ENCODE data around the gene THUMPD2.

Gene THUMPD2

GRCh38 chr2:39778775-39779340, at the start of gene THUMPD2:
Gene THUMPD2, minus strand, starts transcription at chr2:39779258. Its CDS starts 19 bp downstream, at chr2:39779239.
- peak within 1 kb of the TSS; percentile 57 for H3K4me3 ChIP-seq (ENCODE audit: low read depth, low read length)
- TF ChIP-seq CTCF (IDR thresholded peaks at IDR 0.05; ENCODE audit: low read depth, low read length): no peak
- DNase-seq (ENCODE audit: low read depth, low spot score): peak; percentile 65
- in situ Hi-C loops (cut with HindIII; ENCODE audit: low sequenced_read_pairs): no loop called here

- in situ Hi-C loops (cut with HindIII; ENCODE audit: low sequenced_read_pairs): no loop called here
- no peak for TF ChIP-seq CTCF (IDR thresholded peaks at IDR 0.05; ENCODE audit: low read depth, low read length)
- DNase-seq (ENCODE audit: low read depth, low spot score): no peak
- no peak overlapping the region for H3K4me3 ChIP-seq (ENCODE audit: low read depth, low read length)
Measured at GRCh38 chr2:39821871-39822270, 42.8 kb upstream of the THUMPD2 start.

- no peak overlapping the region for H3K4me3 ChIP-seq (ENCODE audit: low read depth, low read length)
- DNase-seq (ENCODE audit: low read depth, low spot score): no peak
- TF ChIP-seq CTCF (IDR thresholded peaks at IDR 0.05; ENCODE audit: low read depth, low read length): no peak
- in situ Hi-C loops (cut with HindIII; ENCODE audit: low sequenced_read_pairs): no loop called here
Measured at GRCh38 chr2:39816845-39817244, 37.8 kb upstream of the THUMPD2 start.

- in situ Hi-C loops (cut with HindIII; ENCODE audit: low sequenced_read_pairs): no loop called here
- no peak for TF ChIP-seq CTCF (IDR thresholded peaks at IDR 0.05; ENCODE audit: low read depth, low read length)
- no peak for DNase-seq (ENCODE audit: low read depth, low spot score)
Measured at GRCh38 chr2:39816428-39816827, 37.4 kb upstream of the THUMPD2 start.

GRCh38 chr2:39805936-39806608, 27.0 kb upstream of the THUMPD2 start:
- no peak overlapping the region for H3K4me3 ChIP-seq (ENCODE audit: low read depth, low read length)
- peak; percentile 44 for DNase-seq (ENCODE audit: low read depth, low spot score)
- in situ Hi-C loops (cut with HindIII; ENCODE audit: low sequenced_read_pairs): no loop called here
- no peak for TF ChIP-seq CTCF (IDR thresholded peaks at IDR 0.05; ENCODE audit: low read depth, low read length)

More at GRCh38 chr2:39816428-39816827, 37.4 kb upstream of the THUMPD2 start:
- H3K4me3 ChIP-seq (ENCODE audit: low read depth, low read length): no peak overlapping the region

- H3K4me3 ChIP-seq (ENCODE audit: low read depth, low read length): no peak overlapping the region
- TF ChIP-seq CTCF (IDR thresholded peaks at IDR 0.05; ENCODE audit: low read depth, low read length): no peak
- DNase-seq (ENCODE audit: low read depth, low spot score): no peak
- in situ Hi-C loops (cut with HindIII; ENCODE audit: low sequenced_read_pairs): no loop called here
Measured at GRCh38 chr2:39803839-39804238, 24.8 kb upstream of the THUMPD2 start.

All from astrocyte of the spinal cord (primary cell).